ENCODE data around the gene LCN10.

LCN10 gene

DNA sequence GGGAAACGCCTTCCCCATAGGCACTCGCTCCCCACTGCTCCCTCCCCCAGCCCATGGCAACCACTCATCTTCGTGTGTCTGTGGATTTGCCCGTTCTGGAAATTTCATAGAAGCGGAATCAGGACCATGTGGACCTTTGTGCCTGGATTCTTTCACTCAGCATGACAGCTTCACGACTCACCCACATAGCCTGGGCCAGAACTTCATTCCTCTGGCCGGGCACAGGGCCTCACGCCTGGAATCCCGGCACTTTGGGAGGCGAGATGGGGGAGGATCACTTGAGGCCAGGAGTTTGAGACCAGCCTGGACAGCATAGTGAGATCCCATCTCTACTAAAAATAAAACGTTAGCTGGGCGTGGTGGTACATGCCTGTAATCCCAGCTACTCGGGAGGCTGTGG lies 42.4 kb downstream of the LCN10 start:
- DNase-seq (ENCODE audit: low spot score), result no peak

DNA sequence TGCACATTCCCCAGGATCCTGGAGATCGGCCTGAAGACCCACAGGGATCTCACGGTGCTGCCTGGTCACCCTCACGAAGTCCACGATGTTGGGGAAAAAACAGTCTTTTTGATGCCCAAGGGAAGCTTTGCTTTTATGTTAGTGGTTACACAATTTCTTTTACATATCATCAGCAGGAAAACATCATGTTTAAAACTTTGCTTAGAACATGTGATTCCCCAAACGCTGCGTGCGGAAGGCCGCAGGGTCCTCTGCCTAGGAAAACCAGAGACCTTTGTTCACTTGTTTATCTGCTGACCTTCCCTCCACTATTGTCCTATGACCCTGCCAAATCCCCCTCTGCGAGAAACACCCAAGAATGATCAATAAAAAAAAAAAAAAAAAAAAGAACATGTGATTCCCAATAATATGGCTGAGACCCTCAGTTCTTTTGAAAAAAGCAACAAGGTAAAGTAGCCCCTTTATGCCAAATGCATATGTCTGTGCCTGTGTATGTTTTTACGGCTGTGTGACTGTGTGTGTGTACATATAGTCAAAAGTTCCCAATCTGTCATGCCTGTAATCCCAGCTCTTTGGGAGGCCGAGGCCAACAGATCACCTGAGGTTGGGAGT lies 44.0 kb downstream of the LCN10 start:
- no peak for DNase-seq (ENCODE audit: low spot score)

DNA sequence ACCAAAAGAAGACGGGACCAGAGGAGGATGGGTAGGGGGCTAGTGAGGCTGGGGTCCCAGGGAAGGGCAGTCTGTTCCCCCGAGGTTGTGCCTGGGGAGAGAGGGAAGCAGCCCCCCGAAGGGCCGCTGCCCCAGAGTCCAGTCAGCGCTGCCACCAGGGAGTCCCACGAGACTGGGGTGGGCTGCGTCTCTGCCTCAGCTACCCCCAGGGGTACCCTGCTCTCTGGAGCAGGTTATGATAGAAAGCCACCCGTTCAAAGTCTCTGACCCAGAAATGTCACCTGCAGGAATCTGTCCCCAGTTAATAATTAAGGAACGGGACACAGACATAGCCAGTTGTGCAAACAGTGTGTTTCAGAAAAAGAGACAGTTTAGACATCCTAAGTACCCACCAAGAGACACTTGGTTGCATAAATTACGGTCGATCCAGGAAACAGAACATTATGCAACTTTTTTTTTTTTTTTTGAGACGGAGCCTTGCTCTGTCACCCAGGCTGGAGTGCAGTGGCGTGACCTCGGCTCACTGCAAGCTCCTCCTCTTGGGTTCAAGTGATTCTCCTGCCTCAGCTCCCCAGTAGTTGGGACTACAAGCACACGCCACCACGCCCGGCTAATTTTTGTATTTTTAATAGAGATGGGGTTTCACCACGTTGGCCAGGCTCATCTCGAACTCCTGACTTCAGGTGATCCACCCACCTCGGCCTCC lies 44.8 kb downstream of the LCN10 start:
- DNase-seq (ENCODE audit: low spot score), result no peak

DNA sequence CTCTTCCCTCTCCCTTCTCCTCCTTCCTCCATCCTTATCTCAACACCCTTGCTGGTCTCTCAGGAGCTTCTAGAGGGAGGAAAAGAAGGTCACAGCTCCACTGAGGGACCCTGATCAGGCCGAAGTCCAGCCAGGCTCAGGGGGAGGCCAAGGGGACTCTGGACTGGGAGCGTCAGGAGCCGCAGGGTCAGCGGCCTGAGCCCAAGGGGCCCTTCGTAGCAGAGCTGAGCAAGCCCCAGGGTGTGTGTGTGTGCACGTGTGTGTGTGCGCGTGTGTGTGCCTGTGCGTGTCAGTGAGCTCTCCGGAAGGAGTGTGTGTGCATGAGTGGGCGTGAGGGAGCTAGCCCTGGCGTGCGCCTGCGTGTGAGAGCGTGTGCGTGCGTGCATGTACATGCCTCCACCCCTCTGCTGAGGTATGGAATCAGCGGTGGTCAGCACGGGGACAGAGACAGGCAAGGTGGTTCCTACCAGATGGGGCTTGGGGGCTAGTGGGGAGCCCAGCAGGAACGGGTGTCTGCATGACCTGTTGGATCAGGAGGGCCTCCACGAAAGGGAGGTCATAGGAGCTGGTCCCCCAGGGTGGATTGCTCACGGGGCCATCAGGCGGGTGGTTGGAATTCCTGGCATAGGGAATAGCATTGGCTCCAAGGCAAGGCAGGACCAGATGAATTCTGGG lies 45.5 kb downstream of the LCN10 start:
- no peak for DNase-seq (ENCODE audit: low spot score)

DNA sequence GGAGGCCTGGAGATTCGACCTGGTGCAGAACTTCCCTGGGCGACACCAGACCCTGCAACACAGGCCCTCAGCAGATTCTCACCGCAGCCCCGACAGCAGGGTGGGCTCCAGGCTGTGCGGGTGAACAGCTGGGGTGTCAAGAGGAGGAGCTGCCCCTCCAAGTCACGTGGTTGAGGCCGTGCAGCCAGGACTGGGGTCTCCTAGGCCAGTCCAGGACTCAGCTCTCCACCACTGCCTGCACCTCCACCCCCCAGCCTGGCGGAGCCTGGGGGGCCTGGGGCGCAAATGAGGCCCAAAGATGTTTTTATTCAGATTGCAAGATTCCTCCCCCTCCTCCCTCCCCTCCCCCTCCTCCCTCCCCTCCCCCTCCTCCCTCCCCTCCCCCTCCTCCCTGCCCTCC lies 46.2 kb downstream of the LCN10 start:
- no peak for DNase-seq (ENCODE audit: low spot score)

DNA sequence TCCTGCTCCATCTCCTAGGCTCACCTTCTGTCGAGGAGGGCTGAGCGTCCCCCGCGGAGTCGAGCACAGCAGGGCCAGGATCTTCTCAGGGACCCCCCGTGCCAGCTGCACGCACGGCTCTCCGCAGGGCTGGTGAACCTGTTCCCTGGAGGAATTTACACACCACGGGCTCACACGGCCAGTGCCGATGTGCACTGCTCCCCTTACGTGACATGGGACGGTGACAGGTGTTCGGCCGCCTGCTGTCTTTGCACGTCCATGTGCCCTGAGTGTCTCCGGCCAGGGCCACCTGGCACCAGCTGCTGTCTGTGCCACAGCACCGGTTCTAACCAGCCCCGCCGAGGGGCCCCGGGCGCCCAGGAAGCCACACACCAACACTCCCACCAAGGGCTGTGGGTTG lies 46.8 kb downstream of the LCN10 start:
- DNase-seq (ENCODE audit: low spot score), result no peak

DNA sequence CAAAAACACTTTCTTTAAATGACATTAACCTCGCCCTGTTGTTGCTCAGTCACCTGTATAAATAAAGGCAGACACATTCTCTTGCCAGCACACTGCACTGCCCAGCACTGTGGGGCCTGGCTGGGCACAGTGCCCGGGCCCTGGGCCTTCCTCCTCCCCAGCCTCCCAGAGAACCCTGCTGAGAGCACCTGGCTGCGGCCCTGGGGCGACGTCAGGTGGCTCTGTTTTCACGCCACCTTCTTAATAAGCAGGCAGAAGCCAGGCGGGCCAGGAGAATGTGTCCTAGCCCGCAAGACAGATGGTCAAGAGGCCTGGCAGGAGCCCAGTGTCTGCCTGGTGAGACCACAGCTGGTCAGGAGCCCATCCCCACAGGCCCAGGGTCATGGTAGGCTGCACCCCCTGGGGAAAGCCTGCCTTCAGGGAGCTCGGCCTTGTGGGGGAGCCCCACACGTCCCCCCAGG lies 47.3 kb downstream of the LCN10 start:
- DNase-seq (ENCODE audit: low spot score), result peak; percentile 83

DNA sequence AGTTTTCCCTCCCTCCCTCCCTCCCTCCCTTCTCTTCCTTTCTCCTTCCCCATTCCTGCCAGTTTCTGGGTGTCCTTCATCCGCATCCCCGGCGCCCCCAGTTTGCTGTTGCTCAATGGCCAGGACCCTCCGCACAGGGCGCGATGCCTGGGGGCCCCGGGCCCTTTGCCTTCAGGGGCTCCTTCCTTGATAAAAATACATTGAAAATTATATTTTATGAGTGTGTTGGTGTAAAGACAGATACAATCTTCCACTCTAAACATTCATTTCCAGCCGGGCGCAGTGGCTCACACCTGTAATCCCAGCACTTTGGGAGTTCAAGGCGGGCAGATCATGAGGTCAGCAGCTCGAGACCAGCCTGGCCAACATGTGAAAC lies 47.9 kb downstream of the LCN10 start:
- no peak for DNase-seq (ENCODE audit: low spot score)

DNA sequence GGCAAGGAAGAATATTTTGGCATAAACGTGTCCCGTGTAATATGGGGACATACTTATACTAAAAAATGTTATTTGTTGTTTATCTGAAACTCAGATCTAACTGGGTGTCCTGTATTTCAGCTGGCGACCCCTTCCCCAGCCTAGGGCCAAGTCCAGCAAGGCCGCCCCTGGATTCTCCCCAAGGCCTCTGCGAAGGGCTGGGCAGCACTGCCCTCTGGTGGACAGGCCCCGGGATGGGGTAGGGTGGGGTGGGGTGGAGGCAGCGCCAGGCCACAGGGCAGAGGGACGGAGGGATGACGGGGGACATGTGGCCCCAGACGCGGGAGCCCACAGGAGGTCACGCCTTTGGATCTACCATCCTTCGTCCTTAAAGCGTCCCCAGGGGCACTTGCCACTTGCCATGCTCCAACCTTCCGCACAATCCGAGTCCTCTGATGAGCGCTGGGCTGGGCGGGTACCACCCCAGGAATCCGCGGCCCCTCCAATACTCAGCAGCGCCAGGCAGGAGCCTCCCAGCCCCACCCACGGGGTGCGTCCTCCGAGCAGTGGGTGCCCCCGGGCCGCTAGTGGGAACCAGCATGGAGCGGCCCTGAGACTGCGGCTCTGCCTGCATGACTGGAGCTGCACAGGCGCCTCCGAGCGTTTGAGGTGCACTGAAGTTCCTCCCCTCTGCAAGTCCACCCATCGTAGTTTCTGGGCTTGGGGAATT lies 48.4 kb downstream of the LCN10 start:
- no peak for DNase-seq (ENCODE audit: low spot score)

DNA sequence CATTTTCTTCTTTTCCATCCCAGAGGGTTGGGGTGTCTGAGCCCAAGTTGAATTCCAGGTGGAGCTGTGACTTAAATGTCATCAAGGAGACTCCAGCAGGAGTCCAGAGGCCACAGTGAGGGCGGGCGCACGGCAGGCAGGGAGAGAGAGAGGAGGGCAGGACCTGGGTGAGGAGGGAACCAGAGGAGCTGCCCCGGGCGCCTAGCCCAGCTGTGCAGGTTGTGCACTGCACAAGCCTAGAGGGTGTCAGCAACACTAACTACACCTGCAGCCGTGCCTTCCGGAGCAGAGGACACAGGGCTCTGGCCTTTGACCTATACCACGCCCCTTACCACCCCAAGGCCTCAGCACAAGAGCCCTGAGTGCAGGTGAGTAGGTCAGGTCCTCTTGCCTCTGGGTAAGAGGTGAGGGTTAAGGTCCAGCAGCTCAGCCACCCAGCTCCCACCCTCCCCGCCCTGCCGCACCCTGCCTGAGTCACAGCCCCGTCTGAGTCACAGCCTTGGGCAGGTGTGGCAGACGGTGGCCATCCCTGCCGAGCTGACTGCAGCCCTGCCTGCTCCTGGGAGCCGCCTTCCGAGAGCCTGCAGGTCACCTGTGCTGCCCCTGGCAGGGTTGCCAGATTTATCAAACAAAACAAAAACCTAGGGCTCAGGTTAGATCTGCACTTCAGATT lies 49.1 kb downstream of the LCN10 start:
- peak; percentile 93 for DNase-seq (ENCODE audit: low spot score)

DNA sequence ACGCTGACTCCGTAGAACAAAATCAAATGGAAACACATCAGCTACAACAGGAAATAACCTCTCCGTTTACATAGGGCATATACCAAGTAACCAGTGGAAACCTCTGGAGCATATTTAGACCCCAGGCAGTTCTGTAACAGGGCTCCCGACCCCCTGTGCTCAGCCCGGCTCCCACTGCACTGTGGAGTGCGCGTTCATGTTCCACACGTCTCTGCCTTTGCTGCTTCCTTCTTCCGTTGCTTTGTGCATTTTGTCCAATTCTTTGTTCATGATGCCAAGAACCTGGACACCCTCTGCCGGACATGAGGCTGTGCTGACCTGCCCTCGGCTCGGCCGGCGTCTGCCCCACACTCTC lies 49.6 kb downstream of the LCN10 start:
- DNase-seq (ENCODE audit: low spot score), result no peak

DNA sequence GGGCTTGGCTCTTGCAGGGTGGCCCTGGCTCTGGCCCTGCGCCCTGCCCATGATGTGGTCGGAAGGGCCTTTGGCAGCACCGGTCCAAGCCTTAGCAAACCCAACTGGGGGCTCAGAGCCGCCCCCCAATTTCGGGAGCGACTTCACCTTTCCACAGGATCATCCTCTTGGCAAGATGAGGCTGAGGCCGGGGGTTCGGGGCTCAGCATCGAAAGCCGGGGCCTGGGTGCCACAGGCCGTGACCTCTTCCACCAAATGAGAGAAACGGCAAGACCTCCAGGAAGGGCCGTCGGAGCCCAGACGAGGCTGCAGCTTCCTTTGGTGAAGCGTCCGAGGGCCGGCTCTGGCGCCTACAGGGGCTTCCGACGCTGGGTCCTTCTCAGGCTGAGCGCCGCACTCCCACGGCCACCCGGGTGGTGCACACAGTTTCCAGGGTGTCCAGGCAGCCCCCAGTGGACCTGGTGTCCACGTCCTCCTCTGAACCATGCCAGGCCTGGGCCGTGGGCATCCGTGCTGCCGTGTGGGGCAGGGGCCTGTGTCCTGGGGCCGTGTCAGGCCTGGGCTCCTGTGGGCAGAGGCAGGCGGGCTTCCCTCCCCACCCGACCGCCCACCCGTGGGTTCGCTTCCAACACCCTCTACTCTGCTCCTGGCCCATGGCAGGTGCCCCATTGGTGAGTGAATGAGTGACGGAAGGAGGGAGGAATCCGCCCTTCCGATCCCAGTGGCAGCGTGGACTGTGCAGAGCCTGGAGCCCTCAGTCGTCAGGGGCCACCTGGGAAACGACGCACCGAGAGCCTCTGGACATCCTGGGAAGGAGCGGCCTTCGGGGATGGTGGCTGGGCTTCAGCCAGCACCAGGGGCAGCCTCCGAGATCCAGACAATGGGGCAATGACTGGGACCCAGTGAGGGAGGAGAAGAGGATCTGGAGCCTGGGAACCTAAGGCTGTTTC lies 50.3 kb downstream of the LCN10 start:
- DNase-seq (ENCODE audit: low spot score), result no peak

DNA sequence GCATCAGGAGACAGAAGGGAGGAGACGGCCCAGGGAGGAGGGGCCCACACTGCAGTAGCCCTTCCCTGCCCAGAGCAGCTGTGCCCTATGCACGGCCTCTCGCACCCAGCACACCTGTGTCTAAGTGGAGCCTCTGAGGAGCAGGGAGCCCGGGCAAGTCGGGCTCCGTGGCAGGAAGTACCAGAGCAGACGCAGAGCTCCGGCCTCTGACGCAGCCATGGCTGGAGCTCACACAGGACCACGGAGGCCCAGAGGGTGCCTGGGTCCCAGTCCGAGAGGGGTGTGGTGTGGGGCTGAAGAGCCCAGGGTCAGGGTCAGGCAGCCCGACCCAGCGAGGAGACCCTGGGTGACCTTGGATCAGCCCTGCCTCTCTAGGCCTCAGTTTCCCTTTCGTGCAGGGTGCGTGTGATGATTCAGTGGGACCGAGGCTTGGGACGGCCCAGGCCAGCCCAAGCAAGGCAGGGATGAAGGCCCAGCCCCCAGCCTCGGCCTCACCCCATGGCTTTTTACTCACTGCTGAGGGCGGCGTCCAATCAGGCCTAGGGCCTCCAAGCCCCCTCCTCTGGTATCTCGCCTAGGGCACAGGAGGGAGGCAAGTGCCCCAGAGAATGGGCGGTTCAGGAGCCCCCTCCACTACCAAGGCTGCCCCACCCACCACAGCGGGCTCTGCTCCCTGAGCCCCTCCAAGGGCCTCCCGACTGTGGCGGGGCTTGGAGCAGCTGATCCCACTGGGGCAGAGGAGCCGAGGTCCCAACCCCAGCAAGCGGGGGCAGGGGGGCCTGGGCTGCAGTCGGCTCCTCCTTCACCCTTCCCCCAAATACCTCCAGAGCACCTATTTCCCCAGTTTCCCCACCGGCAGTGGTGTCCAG lies 51.2 kb downstream of the LCN10 start:
- DNase-seq (ENCODE audit: low spot score), result no peak

DNA sequence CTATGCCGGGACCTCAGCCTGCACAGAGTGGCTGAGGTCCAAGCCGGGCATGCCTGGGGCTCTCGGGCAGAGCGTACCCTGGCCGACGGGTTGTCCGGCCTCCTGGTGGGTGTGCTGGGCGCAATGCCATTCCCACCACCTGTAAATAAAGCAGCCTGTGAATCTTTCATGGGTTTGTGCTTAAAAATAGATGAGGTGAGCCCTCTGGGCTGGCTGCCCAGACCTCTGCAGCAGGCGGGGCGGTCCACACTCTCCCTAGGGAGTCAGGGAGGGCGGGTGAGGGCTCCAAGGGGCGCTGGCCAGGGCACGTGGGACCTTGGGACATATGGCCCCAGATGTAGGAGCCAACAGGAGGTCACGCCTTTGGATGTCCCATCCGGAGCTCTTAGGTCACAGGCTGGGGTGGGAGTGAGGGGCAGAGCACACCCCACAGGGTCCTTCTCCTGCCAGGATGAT lies 51.9 kb downstream of the LCN10 start:
- no peak for DNase-seq (ENCODE audit: low spot score)

DNA sequence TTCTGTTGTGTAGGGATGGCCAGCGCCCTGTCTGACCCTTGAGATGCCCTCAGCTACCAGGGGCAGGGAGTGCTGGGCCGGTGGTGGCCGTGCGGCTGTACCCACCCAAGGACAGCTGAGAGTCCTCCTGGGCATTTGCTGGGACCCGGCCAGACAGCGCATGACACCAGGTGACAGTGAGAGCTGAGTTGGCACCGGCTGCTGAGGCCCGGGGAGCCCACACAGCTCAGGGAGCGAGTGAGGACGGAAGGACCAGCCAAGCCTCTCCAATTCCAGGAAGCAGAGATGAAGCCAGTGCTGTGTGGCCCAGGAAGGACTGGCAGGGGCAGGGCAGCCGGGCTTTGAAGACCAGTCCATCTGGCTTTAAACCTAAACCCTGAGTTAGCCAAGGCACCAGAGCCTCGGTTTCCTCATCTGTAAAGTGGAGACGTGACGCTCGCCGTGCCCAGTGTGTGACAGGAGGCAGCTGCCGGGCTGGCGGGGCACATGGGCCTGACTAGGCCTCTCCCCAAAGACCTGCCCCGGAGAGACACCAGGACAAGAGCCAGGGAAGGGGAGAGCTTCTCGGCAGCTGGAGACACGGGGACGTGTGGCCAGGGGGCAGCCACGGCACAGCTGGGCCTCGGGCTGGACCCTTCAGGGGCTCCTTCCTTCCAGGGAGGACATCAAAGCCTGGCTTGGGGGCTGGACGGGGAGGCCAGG lies 52.5 kb downstream of the LCN10 start:
- DNase-seq (ENCODE audit: low spot score), result no peak

DNA sequence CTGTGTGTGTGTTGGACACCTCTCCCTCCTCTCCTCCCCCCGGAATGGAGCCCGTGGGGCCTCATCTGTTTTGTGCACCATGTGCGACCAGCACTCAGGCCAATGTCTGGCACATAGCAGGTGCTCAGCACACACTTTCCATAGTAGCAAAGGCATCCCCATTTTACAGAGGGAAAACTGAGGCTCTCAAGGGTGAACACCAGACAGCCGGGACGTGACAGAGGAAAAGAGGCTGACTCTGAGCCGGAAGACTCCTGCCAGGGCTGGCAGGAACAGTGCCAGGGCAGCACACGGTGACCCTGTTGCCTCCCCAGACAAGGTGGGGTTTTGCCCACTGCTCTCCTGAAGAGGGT lies 53.7 kb downstream of the LCN10 start:
- no peak for DNase-seq (ENCODE audit: low spot score)

DNA sequence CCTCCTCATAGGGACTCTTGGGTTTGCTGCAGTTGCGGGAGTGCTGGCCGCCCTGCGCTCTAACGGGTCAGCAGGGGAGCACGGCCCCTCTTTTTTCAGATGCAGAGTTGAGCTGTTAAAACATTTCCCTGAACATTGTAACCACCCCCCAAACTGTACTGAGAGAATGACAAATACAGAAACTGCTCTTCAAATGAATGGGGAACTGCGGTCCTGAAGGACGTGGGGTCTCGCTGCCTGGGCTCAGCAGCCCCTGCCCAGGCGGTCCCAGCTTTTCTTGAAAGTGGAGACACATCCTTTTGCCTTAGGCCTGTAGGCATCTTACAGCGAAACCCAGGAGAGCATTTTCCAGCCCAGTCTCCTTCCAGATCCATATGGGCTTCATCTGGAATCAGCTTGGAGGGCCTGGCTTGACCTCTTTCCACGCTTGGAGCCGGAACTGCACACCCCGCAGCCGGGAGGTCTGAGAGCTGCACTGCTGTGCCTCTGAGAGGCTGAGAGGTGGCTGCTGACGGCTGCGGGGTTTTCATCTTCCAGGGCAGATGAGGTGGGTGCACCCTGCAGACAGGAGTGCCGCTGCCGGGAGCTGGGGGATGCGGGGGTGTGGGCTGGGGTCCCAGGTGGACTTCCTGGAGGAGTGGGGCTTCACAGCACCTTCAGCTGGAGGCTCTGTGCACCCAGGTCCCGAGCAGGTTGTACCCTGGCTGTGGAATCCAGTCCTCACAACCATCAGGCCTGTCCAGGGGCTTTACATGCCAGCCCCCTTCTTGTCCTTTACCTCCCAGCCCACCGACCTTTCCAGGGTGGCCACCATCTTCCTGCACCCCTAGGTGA lies 54.2 kb downstream of the LCN10 start:
- DNase-seq (ENCODE audit: low spot score), result no peak
